ENCODE data around the gene OR4D1. TPM values are rescaled to one million over a fixed set of nuclear protein-coding genes. Genes with fewer than 3 reads are reported as not detected.

Gene OR4D1
- total RNA-seq, 1 donor from 2014 or later = not detected

DNA sequence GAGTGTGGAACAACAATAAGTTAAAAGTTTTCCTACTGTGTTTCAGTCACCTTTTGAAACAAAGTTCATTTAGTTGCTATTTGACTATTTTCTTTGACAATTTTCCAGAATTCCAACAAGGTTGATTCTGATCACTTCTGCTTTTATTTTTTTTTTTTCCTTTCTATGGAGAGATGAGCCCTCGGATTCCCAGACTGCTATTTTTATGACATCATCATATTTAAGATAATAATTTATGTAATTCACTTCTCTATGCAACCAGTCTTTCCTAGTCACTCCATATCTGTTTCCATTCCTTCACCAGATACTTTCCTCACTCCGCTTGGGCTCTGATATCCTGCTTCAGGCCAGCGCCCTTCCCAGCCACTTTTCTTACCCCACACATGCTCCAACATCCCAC lies 26.7 kb downstream of the OR4D1 start:
- TF ChIP-seq POLR2AphosphoS5 (IDR thresholded peaks at IDR 0.05; ENCODE audit: insufficient read depth in 1 of 2, low read depth in 1 of 2) = no peak
- TF ChIP-seq POLR2A (IDR thresholded peaks at IDR 0.05) = no peak
- no peak for TF ChIP-seq CTCF (IDR thresholded peaks at IDR 0.05)
- intact Hi-C loops (cut with DNase I) = no loop called here
- no peak overlapping the region for H3K27ac ChIP-seq

DNA sequence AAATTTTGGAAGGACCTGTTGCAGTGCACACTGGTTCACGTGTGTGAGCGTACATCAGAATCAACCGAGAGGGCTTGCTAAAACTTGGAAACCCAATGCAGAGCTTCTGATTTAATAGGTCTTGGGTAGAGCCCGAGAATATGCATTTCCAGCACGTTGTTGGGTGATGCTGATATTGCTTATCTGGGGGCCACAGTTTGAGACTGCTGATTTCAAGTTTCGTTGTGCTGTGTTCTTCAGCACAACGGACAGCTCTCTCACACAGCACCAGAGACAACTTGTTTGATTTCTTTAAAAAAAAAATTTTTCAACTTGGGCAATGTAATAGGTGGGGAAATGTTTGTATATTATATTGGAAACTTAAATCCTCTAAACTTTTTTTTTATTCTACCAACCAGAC lies 28.0 kb downstream of the OR4D1 start:
- no peak for DNase-seq (ENCODE audit: extremely low spot score in 2 of 2)
- intact Hi-C loops (cut with DNase I) = no loop called here
- Histone ChIP-seq H3K27me3 (no peaks in the 10 kb centered on the region), H3K27ac (no peak overlapping the region), H3K4me3 (no peak overlapping the region), H3K4me1 (no peaks in the 10 kb centered on the region), H3K9me3 (no peaks in the 10 kb centered on the region), H3K36me3 (no peaks in the 10 kb centered on the region)
- TF ChIP-seq CTCF (IDR thresholded peaks at IDR 0.05) (no peak), POLR2AphosphoS5 (IDR thresholded peaks at IDR 0.05; ENCODE audit: insufficient read depth in 1 of 2, low read depth in 1 of 2) (no peak), POLR2A (IDR thresholded peaks at IDR 0.05) (no peak)

More for the DNA sequence above, 26.7 kb downstream of the OR4D1 start:
- H3K27me3 ChIP-seq = no peaks in the 10 kb centered on the region
- H3K36me3 ChIP-seq = no peaks in the 10 kb centered on the region
- H3K4me3 ChIP-seq = no peak overlapping the region
- no peaks in the 10 kb centered on the region for H3K4me1 ChIP-seq
- no peak for DNase-seq (ENCODE audit: extremely low spot score in 2 of 2)
- H3K9me3 ChIP-seq = no peaks in the 10 kb centered on the region

DNA sequence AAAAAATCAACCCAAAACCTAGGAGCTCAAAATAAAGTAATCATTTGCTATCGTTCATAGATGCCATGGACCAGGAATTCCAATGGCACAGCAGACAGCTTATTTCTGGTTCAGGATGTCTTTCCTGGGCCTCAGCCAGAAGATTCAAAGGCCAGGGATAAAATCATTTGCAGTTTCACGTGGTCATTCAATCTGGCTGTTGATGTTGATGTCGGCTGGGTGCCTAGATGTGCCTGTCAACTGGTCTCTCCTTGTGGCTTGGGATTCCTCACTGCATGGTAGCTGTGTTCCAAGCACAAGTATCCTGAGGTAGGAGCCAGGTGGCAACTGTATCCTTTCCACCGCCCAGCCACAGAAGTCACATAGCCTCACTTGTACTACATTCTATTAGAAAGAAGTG lies 33.6 kb downstream of the OR4D1 start:
- Histone ChIP-seq H3K36me3 (no peaks in the 10 kb centered on the region), H3K9me3 (no peaks in the 10 kb centered on the region), H3K27me3 (no peaks in the 10 kb centered on the region), H3K4me1 (no peaks in the 10 kb centered on the region), H3K27ac (no peak overlapping the region), H3K4me3 (no peak overlapping the region)
- intact Hi-C loops (cut with DNase I) = no loop called here
- TF ChIP-seq POLR2A (IDR thresholded peaks at IDR 0.05) (no peak), POLR2AphosphoS5 (IDR thresholded peaks at IDR 0.05; ENCODE audit: insufficient read depth in 1 of 2, low read depth in 1 of 2) (no peak), CTCF (IDR thresholded peaks at IDR 0.05) (no peak)
- no peak for DNase-seq (ENCODE audit: extremely low spot score in 2 of 2)

GRCh38 chr17:58183514-58183913 lies 35.3 kb downstream of the OR4D1 start:
- no peaks in the 10 kb centered on the region for H3K27me3 ChIP-seq
- no peak for TF ChIP-seq CTCF (IDR thresholded peaks at IDR 0.05)
- TF ChIP-seq POLR2AphosphoS5 (IDR thresholded peaks at IDR 0.05; ENCODE audit: insufficient read depth in 1 of 2, low read depth in 1 of 2) = no peak
- TF ChIP-seq POLR2A (IDR thresholded peaks at IDR 0.05) = no peak
- no peaks in the 10 kb centered on the region for H3K9me3 ChIP-seq
- no peaks in the 10 kb centered on the region for H3K36me3 ChIP-seq
- intact Hi-C loops (cut with DNase I) = no loop called here
- DNase-seq (ENCODE audit: extremely low spot score in 2 of 2) = no peak
- H3K4me1 ChIP-seq = no peaks in the 10 kb centered on the region
- no peak overlapping the region for H3K4me3 ChIP-seq
- no peak overlapping the region for H3K27ac ChIP-seq

- no peaks in the 10 kb centered on the region for H3K27me3 ChIP-seq
- no peak overlapping the region for H3K27ac ChIP-seq
- intact Hi-C loops (cut with DNase I) = no loop called here
- H3K36me3 ChIP-seq = no peaks in the 10 kb centered on the region
- peak in 1 of 2 donors; percentile 62 for DNase-seq (ENCODE audit: extremely low spot score in 2 of 2)
- TF ChIP-seq CTCF (IDR thresholded peaks at IDR 0.05) (no peak), POLR2A (IDR thresholded peaks at IDR 0.05) (no peak), POLR2AphosphoS5 (IDR thresholded peaks at IDR 0.05; ENCODE audit: insufficient read depth in 1 of 2, low read depth in 1 of 2) (no peak)
- H3K4me3 ChIP-seq = no peak overlapping the region
- H3K4me1 ChIP-seq = no peaks in the 10 kb centered on the region
- no peaks in the 10 kb centered on the region for H3K9me3 ChIP-seq
Observed at GRCh38 chr17:58184308-58184985, 36.3 kb downstream of the OR4D1 start.

Data from vagina (tissue), 2 donors.